IMR-90 (cell line): Measurements from ENCODE around the gene FAM193A. TPM values are rescaled to one million over a fixed set of nuclear protein-coding genes. Genes with fewer than 3 reads are reported as not detected.

Experiments
- ATAC-seq: fragments of 200-7000 bp; cut with Tn5 transposase; 2 replicates; pipeline ENCODE4 v1.9.1; 2020; ENCODE audit warnings: low read depth, mild to moderate bottlenecking, moderate library complexity
- BruUV-seq: library from RNA; stranded (reverse); fragments of 400-500 nt; replicated peaks from 2 replicates; lab custom pipeline; 2021; lab: Mats Ljungman, UMichigan
- CTCF ChIA-PET: fragments of 300-600 bp; formaldehyde crosslinking; extraction: SDS; loops from one replicate; lab custom pipeline; 2021; ENCODE audit warnings: antibody characterized with exemption; lab: Yijun Ruan, JAX
- POLR2A ChIA-PET: fragments of 300-600 bp; sonication (Branson Sonifier 250); formaldehyde crosslinking; loops from one replicate; lab custom pipeline; 2022; ENCODE audit warnings: antibody characterized with exemption; ENCODE audit not compliant: unreplicated experiment; lab: Charles Lee
- DNase-seq: peaks from one replicate; pipeline ENCODE4 v3.0.0; 2013
- H2AFZ ChIP-seq: replicated peaks from 2 replicates; pipeline ENCODE3; 2013; ENCODE audit warnings: low read length, mild to moderate bottlenecking; ENCODE audit not compliant: poor library complexity
- H2AK5ac ChIP-seq: 2 replicates; pipeline ENCODE4 v1.6.1; 2013; ENCODE audit warnings: low read depth, low read length, inconsistent platforms
- H2AK9ac ChIP-seq: replicated peaks from 2 replicates; pipeline ENCODE3; 2013; ENCODE audit warnings: mild to moderate bottlenecking, low read depth, low read length, moderate library complexity; ENCODE audit not compliant: poor library complexity
- H2BK120ac ChIP-seq: 2 replicates; pipeline ENCODE4 v1.6.1; 2013; ENCODE audit warnings: low read depth, low read length, inconsistent platforms
- H2BK15ac ChIP-seq: 3 replicates; pipeline ENCODE4 v1.6.1; 2013; ENCODE audit warnings: low read depth, low read length, inconsistent platforms
- H2BK20ac ChIP-seq: 2 replicates; pipeline ENCODE4 v1.6.1; 2013; ENCODE audit warnings: low read depth, mild to moderate bottlenecking, inconsistent platforms, low read length, moderate library complexity
- H2BK5ac ChIP-seq: 2 replicates; pipeline ENCODE4 v1.6.1; 2013; ENCODE audit warnings: mild to moderate bottlenecking, low read depth, low read length, inconsistent platforms; ENCODE audit not compliant: poor library complexity, severe bottlenecking
- H3K14ac ChIP-seq: replicated peaks from 2 replicates; pipeline ENCODE4 v1.6.1; 2013; ENCODE audit warnings: low read depth, low read length, inconsistent platforms
- H3K18ac ChIP-seq: 2 replicates; pipeline ENCODE4 v1.6.1; 2013; ENCODE audit warnings: low read depth, low read length, control low read depth
- H3K23ac ChIP-seq: 2 replicates; pipeline ENCODE4 v1.6.1; 2013; ENCODE audit warnings: low read depth, low read length, inconsistent platforms
- H3K27ac ChIP-seq: 2 replicates; pipeline ENCODE4 v1.5.1; 2013; ENCODE audit warnings: mild to moderate bottlenecking, control low read depth, low read length; ENCODE audit not compliant: insufficient read depth
- H3K27me3 ChIP-seq: 2 replicates; pipeline ENCODE4 v1.6.1; 2013; ENCODE audit warnings: low read length; ENCODE audit not compliant: control insufficient read depth, insufficient read depth
- H3K36me3 ChIP-seq: 2 replicates; pipeline ENCODE4 v1.6.1; 2013; ENCODE audit warnings: low read length, mixed read lengths; ENCODE audit not compliant: control insufficient read depth, insufficient read depth
- H3K4ac ChIP-seq: 2 replicates; pipeline ENCODE4 v1.6.1; 2013; ENCODE audit warnings: low read depth, low read length, inconsistent platforms
- H3K4me1 ChIP-seq: 2 replicates; pipeline ENCODE4 v1.6.1; 2013; ENCODE audit warnings: low read length, mixed read lengths; ENCODE audit not compliant: control insufficient read depth, insufficient read depth
- H3K4me2 ChIP-seq: 2 replicates; pipeline ENCODE4 v1.6.1; 2013; ENCODE audit warnings: low read depth, mild to moderate bottlenecking, control low read depth, low read length, moderate library complexity
- H3K4me3 ChIP-seq: 2 replicates; pipeline ENCODE4 v1.5.1; 2013; ENCODE audit warnings: low read depth, mild to moderate bottlenecking, control low read depth, low read length, moderate library complexity; ENCODE audit not compliant: insufficient read depth
- H3K56ac ChIP-seq: 2 replicates; pipeline ENCODE4 v1.6.1; 2013; ENCODE audit warnings: low read length, inconsistent platforms; ENCODE audit not compliant: insufficient read depth; ENCODE audit errors: extremely low read depth
- H3K79me1 ChIP-seq, 2 experiments: 2 replicates each; pipeline ENCODE4 v1.6.1; 2013; ENCODE audit warnings: low read length in 2 of 2, inconsistent platforms in 1 of 2, low read depth in 1 of 2
- H3K9ac ChIP-seq: 2 replicates; pipeline ENCODE4 v1.6.1; 2013; ENCODE audit warnings: low read depth, low read length, control low read depth
- H3K9me1 ChIP-seq: 2 replicates; pipeline ENCODE4 v1.6.1; 2013; ENCODE audit warnings: low read length, inconsistent platforms; ENCODE audit not compliant: insufficient read depth
- H3K9me3 ChIP-seq: 2 replicates; pipeline ENCODE4 v1.6.1; 2013; ENCODE audit warnings: low read length; ENCODE audit not compliant: control insufficient read depth, insufficient read depth
- H4K20me1 ChIP-seq: 2 replicates; pipeline ENCODE4 v1.6.1; 2013; ENCODE audit warnings: low read length, inconsistent platforms; ENCODE audit not compliant: insufficient read depth
- H4K5ac ChIP-seq: 2 replicates; pipeline ENCODE4 v1.6.1; 2013; ENCODE audit warnings: mild to moderate bottlenecking, low read depth, low read length, control low read depth
- H4K8ac ChIP-seq, 2 experiments: 2 replicates each; pipeline ENCODE4 v1.6.1; 2013; ENCODE audit warnings: low read depth in 2 of 2, low read length in 2 of 2, control low read depth in 1 of 2, inconsistent platforms in 1 of 2
- H4K91ac ChIP-seq: 2 replicates; pipeline ENCODE4 v1.6.1; 2013; ENCODE audit warnings: low read depth, low read length, inconsistent platforms; ENCODE audit not compliant: insufficient read depth
- BHLHE40 ChIP-seq: fragments of 150-350 bp; IDR thresholded peaks from 2 replicates; pipeline ENCODE4 v1.6.1; 2016; ENCODE audit warnings: mild to moderate bottlenecking, low read depth, low read length
- CEBPB ChIP-seq: IDR thresholded peaks from 2 replicates; pipeline ENCODE4 v1.6.1; 2012; ENCODE audit warnings: low read depth, low read length, improper control_type of control experiment
- CHD1 ChIP-seq: IDR thresholded peaks from 2 replicates; pipeline ENCODE4 v1.6.1; 2012; ENCODE audit warnings: low read depth, low read length, improper control_type of control experiment
- FOS ChIP-seq: fragments of 150-350 bp; IDR thresholded peaks from 2 replicates; pipeline ENCODE4 v1.6.1; 2016; ENCODE audit warnings: low read depth, low read length
- MAFK ChIP-seq: IDR thresholded peaks from 2 replicates; pipeline ENCODE4 v1.6.1; 2012; ENCODE audit warnings: low read depth, low read length, improper control_type of control experiment
- MAZ ChIP-seq: IDR thresholded peaks from 2 replicates; pipeline ENCODE4 v1.6.1; 2012; ENCODE audit warnings: low read depth, mild to moderate bottlenecking, low read length, improper control_type of control experiment, moderate library complexity, borderline replicate concordance
- MXI1 ChIP-seq: IDR thresholded peaks from 2 replicates; pipeline ENCODE4 v1.6.1; 2012; ENCODE audit warnings: low read depth, mild to moderate bottlenecking, low read length, moderate library complexity, borderline replicate concordance
- NFE2L2 ChIP-seq: fragments of 150-350 bp; IDR thresholded peaks from 2 replicates; pipeline ENCODE4 v1.6.1; 2016; ENCODE audit warnings: low read depth, mild to moderate bottlenecking, low read length
- POLR2A ChIP-seq: IDR thresholded peaks from 2 replicates; pipeline ENCODE4 v1.6.1; 2012; ENCODE audit warnings: mild to moderate bottlenecking, low read depth, low read length
- RAD21 ChIP-seq: IDR thresholded peaks from 2 replicates; pipeline ENCODE4 v1.6.1; 2012; ENCODE audit warnings: low read length, improper control_type of control experiment
- RCOR1 ChIP-seq: IDR thresholded peaks from 2 replicates; pipeline ENCODE4 v1.6.1; 2012; ENCODE audit warnings: mild to moderate bottlenecking, low read length, improper control_type of control experiment; ENCODE audit not compliant: insufficient replicate concordance
- RFX5 ChIP-seq: IDR thresholded peaks from 2 replicates; pipeline ENCODE4 v1.8.0; 2012; ENCODE audit warnings: low read depth, mild to moderate bottlenecking, low read length, moderate library complexity
- SMC3 ChIP-seq: fragments of 150-350 bp; IDR thresholded peaks from 2 replicates; pipeline ENCODE4 v1.6.1; 2016; ENCODE audit warnings: low read depth, mild to moderate bottlenecking, antibody characterized with exemption, low read length, moderate library complexity
- WGBS, 2 experiments: methylation state at CpG; one replicate each; pipeline versions ENCODE4 v1.1.5 to v1.1.7; 2013; ENCODE audit warnings: missing lambda C conversion rate in 2 of 2; ENCODE audit not compliant: insufficient read length in 1 of 2; ENCODE audit errors: extremely low coverage in 2 of 2; 5-methylcytosine and 5-hydroxymethylcytosine counted together
- dilution Hi-C: fragments of 300-500 bp; cut with HindIII; formaldehyde crosslinking; loops from one replicate; pipeline ENCODE4 v1.14.3; 2018; ENCODE audit warnings: low sequenced_read_pairs; ENCODE audit not compliant: unreplicated experiment
- in situ Hi-C: fragments of 300-500 bp; cut with MboI; formaldehyde crosslinking; loops from 3 replicates; pipeline ENCODE4 v1.14.3; 2019; ENCODE audit warnings: low sequenced_read_pairs, inconsistent platforms, mixed read lengths
- intact Hi-C: fragments of 100-400 bp; cut with micrococcal nuclease; formaldehyde crosslinking; loops from 2 replicates; pipeline ENCODE4 v1.10.0; 2022
- polyA plus RNA-seq, 3 experiments: library from polyadenylated mRNA; depleted of rRNA; stranded (reverse); fragments of >200 nt; gene quantifications; 2 replicates each; pipeline ENCODE4 v1.2.3, GENCODE V29; 2012; ENCODE audit warnings: low replicate concordance in 1 of 3
- total RNA-seq: library from RNA; depleted of rRNA; stranded (reverse); fragments of >200 nt; gene quantifications from 2 replicates; pipeline ENCODE4 v1.2.3, GENCODE V29; 2012
- TF ChIP-seq, protein P1 (sequence below): fragments of 150-350 bp; IDR thresholded peaks from 2 replicates; pipeline ENCODE4 v1.6.1; 2016; ENCODE audit warnings: low read depth, mild to moderate bottlenecking, low read length, moderate library complexity, borderline replicate concordance
- TF ChIP-seq, protein P2 (sequence below): conservative IDR thresholded peaks from 2 replicates; pipeline ENCODE4 v1.5.1; 2012; ENCODE audit warnings: mild to moderate bottlenecking, low read depth, low read length, improper control_type of control experiment

FAM193A gene
- total and polyA plus RNA-seq, 2 of the 4 experiments (the other 2 are of a cell fraction) = 6.8 to 11.0 TPM

DNA sequence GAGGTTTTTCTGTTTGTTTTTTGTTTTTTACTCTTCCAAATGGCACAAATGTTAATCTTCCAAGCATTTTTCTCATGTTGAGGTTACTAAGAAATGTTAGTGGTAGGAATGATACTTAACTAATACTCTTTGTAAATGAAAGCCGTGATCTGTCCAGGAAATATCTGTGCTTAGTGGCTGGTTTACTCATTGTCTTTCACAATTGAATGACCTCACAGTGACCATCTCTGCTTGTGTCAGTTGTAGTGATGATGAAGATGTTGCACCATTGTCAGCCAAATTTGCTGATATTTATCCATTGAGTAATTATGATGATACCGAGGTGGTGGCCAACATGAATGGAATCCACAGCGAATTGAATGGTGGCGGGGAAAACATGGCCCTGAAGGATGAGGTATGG is 126.2 kb downstream of the FAM193A start:
- H4K20me1 ChIP-seq = peaks cover 30% of the 10 kb centered on the region
- WGBS, 2 experiments = no CpG with 5 or more reads among the region's 4 CpGs
- no peak overlapping the region for H2AK5ac ChIP-seq
- H2AFZ ChIP-seq = no peak overlapping the region
- no peaks in the 10 kb centered on the region for H3K9me3 ChIP-seq
- H3K4me3 ChIP-seq = no peak overlapping the region
- H2BK15ac ChIP-seq = no peak overlapping the region
- in situ Hi-C loops = no loop called here
- ChIA-PET POLR2A (no interaction called here), CTCF (no interaction called here)
- peak; percentile 93 for DNase-seq
- no peak overlapping the region for H4K5ac ChIP-seq
- H3K36me3 ChIP-seq = peaks cover 33% of the 10 kb centered on the region
- no peak overlapping the region for H3K27ac ChIP-seq
- no peak overlapping the region for H2BK120ac ChIP-seq
- H3K9me1 ChIP-seq = peaks cover 22% of the 10 kb centered on the region
- peak; percentile 62 for ATAC-seq
- no TSS peak for BruUV-seq
- dilution Hi-C loops = no loop called here
- H3K23ac ChIP-seq = no peak overlapping the region
- H4K91ac ChIP-seq = no peak overlapping the region
- peaks cover 22 to 59% of the 10 kb centered on the region in 2 experiments for H3K79me1 ChIP-seq
- TF ChIP-seq RCOR1 (no peak), BHLHE40 (no peak), RFX5 (no peak), MAFK (no peak), RAD21 (no peak), CHD1 (no peak), SMC3 (no peak), CEBPB (peak; percentile 98), MAZ (no peak), FOS (peak; percentile 75), NFE2L2 (no peak), POLR2A (no peak), MXI1 (no peak)
- TF ChIP-seq, protein P1, sequence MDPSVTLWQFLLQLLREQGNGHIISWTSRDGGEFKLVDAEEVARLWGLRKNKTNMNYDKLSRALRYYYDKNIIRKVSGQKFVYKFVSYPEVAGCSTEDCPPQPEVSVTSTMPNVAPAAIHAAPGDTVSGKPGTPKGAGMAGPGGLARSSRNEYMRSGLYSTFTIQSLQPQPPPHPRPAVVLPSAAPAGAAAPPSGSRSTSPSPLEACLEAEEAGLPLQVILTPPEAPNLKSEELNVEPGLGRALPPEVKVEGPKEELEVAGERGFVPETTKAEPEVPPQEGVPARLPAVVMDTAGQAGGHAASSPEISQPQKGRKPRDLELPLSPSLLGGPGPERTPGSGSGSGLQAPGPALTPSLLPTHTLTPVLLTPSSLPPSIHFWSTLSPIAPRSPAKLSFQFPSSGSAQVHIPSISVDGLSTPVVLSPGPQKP = no peak
- TF ChIP-seq, protein P2, sequence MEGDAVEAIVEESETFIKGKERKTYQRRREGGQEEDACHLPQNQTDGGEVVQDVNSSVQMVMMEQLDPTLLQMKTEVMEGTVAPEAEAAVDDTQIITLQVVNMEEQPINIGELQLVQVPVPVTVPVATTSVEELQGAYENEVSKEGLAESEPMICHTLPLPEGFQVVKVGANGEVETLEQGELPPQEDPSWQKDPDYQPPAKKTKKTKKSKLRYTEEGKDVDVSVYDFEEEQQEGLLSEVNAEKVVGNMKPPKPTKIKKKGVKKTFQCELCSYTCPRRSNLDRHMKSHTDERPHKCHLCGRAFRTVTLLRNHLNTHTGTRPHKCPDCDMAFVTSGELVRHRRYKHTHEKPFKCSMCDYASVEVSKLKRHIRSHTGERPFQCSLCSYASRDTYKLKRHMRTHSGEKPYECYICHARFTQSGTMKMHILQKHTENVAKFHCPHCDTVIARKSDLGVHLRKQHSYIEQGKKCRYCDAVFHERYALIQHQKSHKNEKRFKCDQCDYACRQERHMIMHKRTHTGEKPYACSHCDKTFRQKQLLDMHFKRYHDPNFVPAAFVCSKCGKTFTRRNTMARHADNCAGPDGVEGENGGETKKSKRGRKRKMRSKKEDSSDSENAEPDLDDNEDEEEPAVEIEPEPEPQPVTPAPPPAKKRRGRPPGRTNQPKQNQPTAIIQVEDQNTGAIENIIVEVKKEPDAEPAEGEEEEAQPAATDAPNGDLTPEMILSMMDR = 0 out of 2 replicates have a peak, but pooled peaks have one; percentile 6
- H3K14ac ChIP-seq = no peak overlapping the region
- intact Hi-C loops = loop anchor here (1.0 kb wide), 1 partner anchor 126 kb away; the partner anchor contains the start of gene FAM193A
- no peaks in the 10 kb centered on the region for H3K27me3 ChIP-seq
- peaks cover 21% of the 10 kb centered on the region for H3K4me1 ChIP-seq
- H3K9ac ChIP-seq = no peak overlapping the region
- H2AK9ac ChIP-seq = no peak overlapping the region
- no peak overlapping the region for H3K4me2 ChIP-seq
- H3K4ac ChIP-seq = no peak overlapping the region
- H2BK5ac ChIP-seq = peak overlapping the region; percentile 84
- H3K18ac ChIP-seq = no peak overlapping the region
- H3K56ac ChIP-seq = no peak overlapping the region
- H2BK20ac ChIP-seq = no peak overlapping the region
- H4K8ac ChIP-seq = no peak overlapping the region
